ENCODE data around the gene SLC25A33.

SLC25A33 gene

DNA sequence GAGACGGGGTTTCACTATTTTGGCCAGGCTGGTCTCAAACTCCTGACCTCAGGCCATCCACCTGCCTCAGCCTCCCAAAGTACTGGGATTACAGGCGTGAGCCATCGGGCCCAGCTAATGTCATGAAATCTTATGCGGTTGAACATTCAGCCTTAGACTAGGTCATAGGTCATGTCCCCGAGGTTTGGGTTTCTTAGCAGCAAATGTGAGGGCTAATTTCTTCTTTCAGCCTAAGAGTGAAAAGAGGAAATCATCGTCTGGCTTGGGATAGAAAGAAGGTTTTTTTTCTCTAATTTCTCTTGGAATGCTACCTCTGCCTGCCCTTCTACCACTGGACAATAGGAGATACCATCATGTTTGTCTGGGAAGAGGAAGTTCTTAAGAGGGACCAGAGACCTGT lies 94.2 kb downstream of the SLC25A33 start:
- Histone ChIP-seq H3K4me1 (ENCODE audit: control insufficient read depth, insufficient read depth, low read length) (no peaks in the 10 kb centered on the region), H3K36me3 (ENCODE audit: control insufficient read depth, insufficient read depth, low read length, severe bottlenecking) (no peaks in the 10 kb centered on the region), H3K4me3 (ENCODE audit: low read length) (no peak overlapping the region), H3K27me3 (replicated peaks; ENCODE audit: control insufficient read depth, insufficient read depth, low read length) (peaks cover 18% of the 10 kb centered on the region), H3K9ac (ENCODE audit: low read length) (no peak overlapping the region), H3K9me3 (ENCODE audit: control insufficient read depth, low read length) (peaks cover 10% of the 10 kb centered on the region)
- DNase-seq (ENCODE audit: low read depth), result no peak

GRCh38 chr1:9634582-9634981 lies 95.3 kb downstream of the SLC25A33 start:
- H3K4me1 ChIP-seq (ENCODE audit: control insufficient read depth, insufficient read depth, low read length), result no peaks in the 10 kb centered on the region
- no peak for DNase-seq (ENCODE audit: low read depth)
- H3K9ac ChIP-seq (ENCODE audit: low read length), result no peak overlapping the region
- H3K36me3 ChIP-seq (ENCODE audit: control insufficient read depth, insufficient read depth, low read length, severe bottlenecking), result no peaks in the 10 kb centered on the region
- H3K27me3 ChIP-seq (replicated peaks; ENCODE audit: control insufficient read depth, insufficient read depth, low read length), result peaks cover 18% of the 10 kb centered on the region
- peaks cover 10% of the 10 kb centered on the region for H3K9me3 ChIP-seq (ENCODE audit: control insufficient read depth, low read length)
- no peak overlapping the region for H3K4me3 ChIP-seq (ENCODE audit: low read length)

All from adipocyte (in vitro differentiated cells).